Thymus (tissue), 14 donors: Measurements from ENCODE around the gene NME5. TPM values are rescaled to one million over a fixed set of nuclear protein-coding genes. Genes with fewer than 3 reads are reported as not detected.

Experiments
- DNase-seq, 9 donors: peaks; one replicate each; pipeline ENCODE4 v3.0.0-alpha.2; 2013; ENCODE audit warnings: low spot score in 9 of 9, low read depth in 6 of 9, missing footprints in 1 of 9
- H3K27ac ChIP-seq, 2 donors: one replicate each; pipeline ENCODE4 v1.5.1; 2013; ENCODE audit warnings: control low read depth in 1 of 2, low read depth in 1 of 2, low read length in 1 of 2, mild to moderate bottlenecking in 1 of 2, moderate library complexity in 1 of 2
- H3K27me3 ChIP-seq, 2 donors: one replicate each; pipeline ENCODE4 v1.5.1; 2013; ENCODE audit warnings: low read length in 1 of 2; ENCODE audit not compliant: control insufficient read depth in 2 of 2, insufficient read depth in 1 of 2
- H3K36me3 ChIP-seq, 2 donors: one replicate each; pipeline ENCODE4 v1.5.1; 2013; ENCODE audit warnings: low read length in 1 of 2, mild to moderate bottlenecking in 1 of 2, moderate library complexity in 1 of 2; ENCODE audit not compliant: control insufficient read depth in 2 of 2, insufficient read depth in 2 of 2
- H3K4me1 ChIP-seq, 2 donors: one replicate each; pipeline ENCODE4 v1.5.1; 2013; ENCODE audit warnings: low read length in 2 of 2; ENCODE audit not compliant: control insufficient read depth in 2 of 2, insufficient read depth in 2 of 2
- H3K4me3 ChIP-seq, 2 donors: one replicate each; pipeline ENCODE4 v1.5.1; 2013; ENCODE audit warnings: low read length in 2 of 2, control low read depth in 1 of 2, mild to moderate bottlenecking in 1 of 2
- H3K9me3 ChIP-seq, 2 donors: one replicate each; pipeline ENCODE4 v1.5.1; 2013; ENCODE audit warnings: low read length in 1 of 2, mild to moderate bottlenecking in 1 of 2; ENCODE audit not compliant: control insufficient read depth in 2 of 2, insufficient read depth in 1 of 2
- WGBS: extraction: QIAGEN DNeasy Blood & Tissue Kit; methylation state at CpG from one replicate; pipeline ENCODE4 v1.1.7; 2013; 5-methylcytosine and 5-hydroxymethylcytosine counted together
- long read RNA-seq, 10 donors: transcript quantifications; one replicate each; lab custom pipeline, GENCODE V29; 2026
- polyA plus RNA-seq: library from polyadenylated mRNA; stranded (reverse); fragments of 200-250 nt; gene quantifications from one replicate; pipeline ENCODE4 v1.2.3, GENCODE V29; 2013
- total RNA-seq: library from RNA; stranded (reverse); fragments of 120-200 nt; gene quantifications from one replicate; pipeline ENCODE4 v1.2.4, GENCODE V29; 2013
- donor health status: healthy.

Gene NME5
- total RNA-seq (1.2 TPM), polyA plus RNA-seq (4.3 TPM)
- long read RNA-seq, donor 1: 0 reads
- long read RNA-seq, donor 2: 0 reads
- long read RNA-seq, donor 3: 0 reads
- long read RNA-seq, donor 4: 0 reads
- long read RNA-seq, donor 5, partial matches to known transcripts: 0 of 2 reads
- long read RNA-seq, donor 5, other reads (novel, unspliced or antisense): 0 of 2 reads
- long read RNA-seq, donor 6: 0 reads
- long read RNA-seq, donor 7, partial matches to known transcripts: 0 of 1 reads
- long read RNA-seq, donor 7, other reads (novel, unspliced or antisense): 0 of 1 reads
- long read RNA-seq, donor 8: 0 reads
- long read RNA-seq, donor 9: 0 reads
- long read RNA-seq, donor 10: 0 reads

GRCh38 chr5:138138949-138139780 lies at the start of gene NME5:
Gene NME5 (minus strand): TSS chr5:138139428. CDS start chr5:138138780, 648 bp downstream.
- Histone ChIP-seq H3K4me3 (peak within 1 kb of the TSS in 1 of 2 donors; percentile 24), H3K27me3 (peaks cover 8 to 31% of the 10 kb centered on the region in 2 donors), H3K4me1 (peaks cover 0 to 2% of the 10 kb centered on the region in 2 donors), H3K9me3 (no peaks in the 10 kb centered on the region), H3K27ac (no peak within 1 kb of the TSS), H3K36me3 (no peaks in the 10 kb centered on the region)
- peak in 1 of 9 donors; percentile 8 for DNase-seq
- 12% methylated on average over 31 of the region's 31 CpGs for WGBS

- H3K36me3 ChIP-seq: peaks cover 72 to 88% of the 10 kb centered on the region in 2 donors
- no peaks in the 10 kb centered on the region for H3K9me3 ChIP-seq
- no peak overlapping the region for H3K27ac ChIP-seq
- WGBS: 96% methylated on average over 3 of the region's 3 CpGs
- no peaks in the 10 kb centered on the region for H3K4me1 ChIP-seq
- DNase-seq: no peak
- no peaks in the 10 kb centered on the region for H3K27me3 ChIP-seq
- no peak overlapping the region for H3K4me3 ChIP-seq
These were observed 49.4 kb upstream of the NME5 start for GRCh38 chr5:138188626-138189025.

GRCh38 chr5:138186002-138186447 lies 46.8 kb upstream of the NME5 start:
- Histone ChIP-seq H3K4me3 (no peak overlapping the region), H3K36me3 (peaks cover 68 to 92% of the 10 kb centered on the region in 2 donors), H3K9me3 (no peaks in the 10 kb centered on the region), H3K27me3 (no peaks in the 10 kb centered on the region), H3K27ac (no peak overlapping the region), H3K4me1 (no peaks in the 10 kb centered on the region)
- DNase-seq: no peak
- 97% methylated on average over 2 of the region's 2 CpGs for WGBS

- H3K4me3 ChIP-seq: no peak overlapping the region
- H3K27me3 ChIP-seq: no peaks in the 10 kb centered on the region
- DNase-seq: no peak
- H3K36me3 ChIP-seq: peaks cover 47 to 67% of the 10 kb centered on the region in 2 donors
- no peaks in the 10 kb centered on the region for H3K9me3 ChIP-seq
- peaks cover 13 to 14% of the 10 kb centered on the region in 2 donors for H3K4me1 ChIP-seq
- 97% methylated on average over 6 of the region's 6 CpGs for WGBS
- no peak overlapping the region for H3K27ac ChIP-seq
These were observed 43.6 kb upstream of the NME5 start for GRCh38 chr5:138182808-138183207.

- Histone ChIP-seq H3K27me3 (no peaks in the 10 kb centered on the region), H3K9me3 (no peaks in the 10 kb centered on the region), H3K36me3 (peaks cover 33 to 58% of the 10 kb centered on the region in 2 donors), H3K4me1 (peaks cover 19 to 20% of the 10 kb centered on the region in 2 donors), H3K4me3 (no peak overlapping the region), H3K27ac (no peak overlapping the region)
- 97% methylated on average over 5 of the region's 5 CpGs for WGBS
- DNase-seq: no peak
These were observed 41.6 kb upstream of the NME5 start for GRCh38 chr5:138180841-138181240.

GRCh38 chr5:138180183-138180782 lies 41.1 kb upstream of the NME5 start:
- Histone ChIP-seq H3K4me3 (peak overlapping the region; percentile 69 to 75), H3K27me3 (no peaks in the 10 kb centered on the region), H3K9me3 (no peaks in the 10 kb centered on the region), H3K4me1 (peaks cover 19 to 20% of the 10 kb centered on the region in 2 donors), H3K36me3 (peaks cover 33 to 58% of the 10 kb centered on the region in 2 donors), H3K27ac (no peak overlapping the region)
- DNase-seq: peak in 8 of 9 donors; percentile 29 to 84 (median 61)
- 78% methylated on average over 5 of the region's 5 CpGs for WGBS

GRCh38 chr5:138179277-138179857 lies 40.1 kb upstream of the NME5 start:
- Histone ChIP-seq H3K36me3 (peaks cover 33 to 58% of the 10 kb centered on the region in 2 donors), H3K4me1 (peaks cover 19 to 20% of the 10 kb centered on the region in 2 donors), H3K9me3 (no peaks in the 10 kb centered on the region), H3K27me3 (no peaks in the 10 kb centered on the region), H3K4me3 (peak overlapping the region; percentile 69 to 75), H3K27ac (peak overlapping the region in 1 of 2 donors; percentile 97)
- peak in 3 of 9 donors; percentile 2 to 21 (median 14) for DNase-seq
- 3% methylated on average over 23 of the region's 23 CpGs for WGBS

GRCh38 chr5:138178516-138179276 lies 39.5 kb upstream of the NME5 start, which contains the start of the genes BRD8 and KIF20A:
Gene BRD8 (minus strand): TSS chr5:138178630. CDS start chr5:138178614, 16 bp downstream.
Gene KIF20A (plus strand): TSS chr5:138179112. CDS start chr5:138179681, 569 bp downstream.
- H3K4me3 ChIP-seq: peak within 1 kb of the TSS; percentile 69 to 75
- under 1% methylated on average over 41 of the region's 41 CpGs for WGBS
- H3K4me1 ChIP-seq: peaks cover 19 to 20% of the 10 kb centered on the region in 2 donors
- peaks cover 28 to 58% of the 10 kb centered on the region in 2 donors for H3K36me3 ChIP-seq
- H3K27me3 ChIP-seq: no peaks in the 10 kb centered on the region
- no peaks in the 10 kb centered on the region for H3K9me3 ChIP-seq
- DNase-seq: peak; percentile 86 to 97 (median 93)
- peak within 1 kb of the TSS; percentile 87 to 97 for H3K27ac ChIP-seq
